Lower leg skin (tissue), 3 donors: ENCODE results near the gene JAKMIP2.

Experiments used
- POLR2A ChIP-seq, 2 donors: fragments of 450-650 bp; IDR thresholded peaks; one replicate each; pipeline ENCODE4 v1.6.1; 2016 to 2017; ENCODE audit warnings: antibody characterized with exemption in 2 of 2, mild to moderate bottlenecking in 1 of 2, moderate library complexity in 1 of 2
- TF ChIP-seq, protein P1 (sequence below), 3 donors: fragments of 450-650 bp; IDR thresholded peaks; one replicate each; pipeline ENCODE4 v1.5.1; 2016; ENCODE audit warnings: antibody characterized with exemption in 3 of 3, mild to moderate bottlenecking in 3 of 3, moderate library complexity in 2 of 3

GRCh38 chr5:147711019-147711418 lies 71.5 kb downstream of the JAKMIP2 start:
- TF ChIP-seq, protein P1, sequence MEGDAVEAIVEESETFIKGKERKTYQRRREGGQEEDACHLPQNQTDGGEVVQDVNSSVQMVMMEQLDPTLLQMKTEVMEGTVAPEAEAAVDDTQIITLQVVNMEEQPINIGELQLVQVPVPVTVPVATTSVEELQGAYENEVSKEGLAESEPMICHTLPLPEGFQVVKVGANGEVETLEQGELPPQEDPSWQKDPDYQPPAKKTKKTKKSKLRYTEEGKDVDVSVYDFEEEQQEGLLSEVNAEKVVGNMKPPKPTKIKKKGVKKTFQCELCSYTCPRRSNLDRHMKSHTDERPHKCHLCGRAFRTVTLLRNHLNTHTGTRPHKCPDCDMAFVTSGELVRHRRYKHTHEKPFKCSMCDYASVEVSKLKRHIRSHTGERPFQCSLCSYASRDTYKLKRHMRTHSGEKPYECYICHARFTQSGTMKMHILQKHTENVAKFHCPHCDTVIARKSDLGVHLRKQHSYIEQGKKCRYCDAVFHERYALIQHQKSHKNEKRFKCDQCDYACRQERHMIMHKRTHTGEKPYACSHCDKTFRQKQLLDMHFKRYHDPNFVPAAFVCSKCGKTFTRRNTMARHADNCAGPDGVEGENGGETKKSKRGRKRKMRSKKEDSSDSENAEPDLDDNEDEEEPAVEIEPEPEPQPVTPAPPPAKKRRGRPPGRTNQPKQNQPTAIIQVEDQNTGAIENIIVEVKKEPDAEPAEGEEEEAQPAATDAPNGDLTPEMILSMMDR (IDR thresholded peaks at IDR 0.05) = no peak
- no peak for TF ChIP-seq POLR2A (IDR thresholded peaks at IDR 0.05)
